ENCODE measurements around the gene ZBTB12. TPM values are rescaled to one million over a fixed set of nuclear protein-coding genes. Genes with fewer than 3 reads are reported as not detected.

ZBTB12 gene
- total and polyA plus RNA-seq, 10 of the 15 experiments (the other 5 are each of a cell fraction or from before 2014, with no cell fraction given) = 0.81 to 4.5 (median 1.7) TPM; not detected in 4

DNA sequence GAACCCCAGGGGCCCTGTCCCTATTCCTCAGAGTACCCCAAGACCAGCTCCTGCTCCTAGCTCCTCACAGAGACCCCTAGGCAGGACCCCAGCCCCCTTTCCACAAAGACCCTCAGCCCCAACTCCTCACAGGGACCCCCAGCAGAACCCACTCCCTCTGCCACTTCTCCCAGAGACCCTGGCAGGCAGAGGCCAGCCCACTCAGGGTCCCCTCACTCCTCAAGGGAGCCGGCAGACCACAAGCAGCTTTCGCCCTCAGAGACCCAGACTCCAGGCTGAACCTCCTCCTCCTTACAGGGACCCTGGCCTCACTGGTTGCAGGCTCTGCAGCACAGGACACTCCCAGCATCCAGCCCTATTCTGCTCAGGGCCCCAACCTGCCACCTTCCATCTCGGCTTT lies 23.7 kb downstream of the ZBTB12 start:
- DNase-seq (ENCODE audit: low read depth, low spot score) (no peak), ATAC-seq (no peak), FAIRE-seq (no peak)
- SMC1A ChIA-PET (ENCODE audit: uncharacterized antibody, unreplicated experiment) = no interaction called here
- Histone ChIP-seq H3K9ac (ENCODE audit: control insufficient read depth, insufficient read depth, low read length) (no peak overlapping the region), H2AFZ (ENCODE audit: control insufficient read depth, low read depth, low read length) (no peak overlapping the region), H3K4me3 (no peak overlapping the region), H3K27ac (ENCODE audit: control insufficient read depth, insufficient read depth) (no peak overlapping the region), H3K27me3 (replicated peaks in 1 of 2; ENCODE audit: control insufficient read depth in 2 of 2, insufficient read depth in 2 of 2, low read length in 1 of 2) (no peaks in the 10 kb centered on the region), H3K36me3 (ENCODE audit: control insufficient read depth in 2 of 2, insufficient read depth in 2 of 2, low read length in 1 of 2) (peaks cover 0 to 14% of the 10 kb centered on the region in 2 experiments; a peak in 3 of 4 replicates), H3K4me2 (ENCODE audit: control insufficient read depth, insufficient read depth) (no peak overlapping the region), H3K4me1 (ENCODE audit: control insufficient read depth, insufficient read depth, low read length) (no peaks in the 10 kb centered on the region), H3K9me3 (replicated peaks; ENCODE audit: control insufficient read depth, insufficient read depth, low read length) (no peaks in the 10 kb centered on the region), H3K79me2 (ENCODE audit: control insufficient read depth, insufficient read depth, low read length) (no peaks in the 10 kb centered on the region), H4K20me1 (ENCODE audit: control insufficient read depth, insufficient read depth) (no peaks in the 10 kb centered on the region)
- TF ChIP-seq FOS (IDR thresholded peaks at IDR 0.05; ENCODE audit: borderline replicate concordance, extremely low read depth, insufficient read length) = no peak
- WGBS (ENCODE audit: insufficient coverage, insufficient replicate concordance, low lambda C conversion rate, missing lambda C conversion rate) = 55% methylated on average over 3 of the region's 3 CpGs
- intact Hi-C loops (cut with micrococcal nuclease; ENCODE audit: unreplicated experiment) (no loop called here), in situ Hi-C loops (cut with MboI) (no loop called here)
- CTCF ChIA-PET = interaction anchor here (0.9 kb wide), 1 partner anchor 9 kb away, joined by 3 read pairs; no protein-coding TSS in a partner anchor
- no TSS peak for BruUV-seq (replicated peaks)
- RAD21 ChIA-PET (ENCODE audit: unreplicated experiment) = no interaction called here
- POLR2A ChIA-PET = no interaction called here

DNA sequence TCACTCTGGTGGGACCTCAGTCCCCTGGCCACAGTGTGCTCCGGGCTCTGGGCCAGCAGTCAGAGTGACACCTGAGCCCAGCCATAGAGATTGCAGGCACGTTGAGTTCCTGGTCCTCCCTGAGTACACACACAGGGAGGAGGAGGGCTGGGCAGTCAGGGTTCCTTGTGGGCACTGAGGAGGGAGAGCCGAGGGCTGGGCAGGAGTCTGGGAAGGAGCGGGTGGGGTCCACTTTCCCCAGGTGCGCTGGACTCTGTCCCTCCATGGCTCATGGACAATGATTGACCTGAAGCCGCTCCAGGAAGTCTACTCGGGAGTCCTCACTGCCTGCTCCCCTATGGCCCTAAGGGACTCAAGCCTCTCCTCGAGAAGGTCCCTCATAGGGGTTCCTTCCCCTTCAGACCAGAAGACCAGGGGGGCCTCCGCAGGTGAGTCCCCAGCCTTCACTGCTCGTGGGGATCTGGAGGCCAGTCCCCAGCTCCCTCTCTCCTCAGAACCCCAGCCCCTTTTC lies 24.2 kb downstream of the ZBTB12 start:
- in situ Hi-C loops (cut with MboI) (no loop called here), intact Hi-C loops (cut with micrococcal nuclease; ENCODE audit: unreplicated experiment) (no loop called here)
- Histone ChIP-seq H3K36me3 (ENCODE audit: control insufficient read depth in 2 of 2, insufficient read depth in 2 of 2, low read length in 1 of 2) (peaks cover 0 to 11% of the 10 kb centered on the region in 2 experiments; a peak in 3 of 4 replicates), H4K20me1 (ENCODE audit: control insufficient read depth, insufficient read depth) (no peaks in the 10 kb centered on the region), H3K4me1 (ENCODE audit: control insufficient read depth, insufficient read depth, low read length) (no peaks in the 10 kb centered on the region), H3K9ac (ENCODE audit: control insufficient read depth, insufficient read depth, low read length) (no peak overlapping the region), H3K27me3 (replicated peaks in 1 of 2; ENCODE audit: control insufficient read depth in 2 of 2, insufficient read depth in 2 of 2, low read length in 1 of 2) (no peaks in the 10 kb centered on the region), H3K79me2 (ENCODE audit: control insufficient read depth, insufficient read depth, low read length) (no peaks in the 10 kb centered on the region), H3K4me2 (ENCODE audit: control insufficient read depth, insufficient read depth) (no peak overlapping the region), H2AFZ (ENCODE audit: control insufficient read depth, low read depth, low read length) (no peak overlapping the region), H3K27ac (ENCODE audit: control insufficient read depth, insufficient read depth) (no peak overlapping the region), H3K9me3 (replicated peaks; ENCODE audit: control insufficient read depth, insufficient read depth, low read length) (no peaks in the 10 kb centered on the region), H3K4me3 (no peak overlapping the region)
- ChIA-PET CTCF (interaction anchor here (0.9 kb wide), 1 partner anchor 9 kb away, joined by 3 read pairs; no protein-coding TSS in a partner anchor), POLR2A (no interaction called here), RAD21 (ENCODE audit: unreplicated experiment) (no interaction called here), SMC1A (ENCODE audit: uncharacterized antibody, unreplicated experiment) (no interaction called here)
- ATAC-seq = no peak
- 48% methylated on average over 8 of the region's 10 CpGs for WGBS (ENCODE audit: insufficient coverage, insufficient replicate concordance, low lambda C conversion rate, missing lambda C conversion rate)
- no peak for FAIRE-seq
- DNase-seq (ENCODE audit: low read depth, low spot score) = no peak
- no TSS peak for BruUV-seq (replicated peaks)
- TF ChIP-seq ZBED1 (IDR thresholded peaks at IDR 0.05; ENCODE audit: borderline replicate concordance) (no peak), SRF (IDR thresholded peaks at IDR 0.05; ENCODE audit: low read depth in 2 of 2, low read length in 2 of 2) (no peak), IKZF1 (conservative IDR thresholded peaks at IDR 0.05) (no peak), NR2C1 (IDR thresholded peaks at IDR 0.05) (no peak), CUX1 (IDR thresholded peaks at IDR 0.05; ENCODE audit: insufficient replicate concordance, low read depth, low read length) (no peak), LARP7 (IDR thresholded peaks at IDR 0.05) (no peak)
- TF ChIP-seq, protein P1, sequence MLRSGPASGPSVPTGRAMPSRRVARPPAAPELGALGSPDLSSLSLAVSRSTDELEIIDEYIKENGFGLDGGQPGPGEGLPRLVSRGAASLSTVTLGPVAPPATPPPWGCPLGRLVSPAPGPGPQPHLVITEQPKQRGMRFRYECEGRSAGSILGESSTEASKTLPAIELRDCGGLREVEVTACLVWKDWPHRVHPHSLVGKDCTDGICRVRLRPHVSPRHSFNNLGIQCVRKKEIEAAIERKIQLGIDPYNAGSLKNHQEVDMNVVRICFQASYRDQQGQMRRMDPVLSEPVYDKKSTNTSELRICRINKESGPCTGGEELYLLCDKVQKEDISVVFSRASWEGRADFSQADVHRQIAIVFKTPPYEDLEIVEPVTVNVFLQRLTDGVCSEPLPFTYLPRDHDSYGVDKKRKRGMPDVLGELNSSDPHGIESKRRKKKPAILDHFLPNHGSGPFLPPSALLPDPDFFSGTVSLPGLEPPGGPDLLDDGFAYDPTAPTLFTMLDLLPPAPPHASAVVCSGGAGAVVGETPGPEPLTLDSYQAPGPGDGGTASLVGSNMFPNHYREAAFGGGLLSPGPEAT (IDR thresholded peaks at IDR 0.05; ENCODE audit: low read depth) = no peak
- TF ChIP-seq, protein P2, sequence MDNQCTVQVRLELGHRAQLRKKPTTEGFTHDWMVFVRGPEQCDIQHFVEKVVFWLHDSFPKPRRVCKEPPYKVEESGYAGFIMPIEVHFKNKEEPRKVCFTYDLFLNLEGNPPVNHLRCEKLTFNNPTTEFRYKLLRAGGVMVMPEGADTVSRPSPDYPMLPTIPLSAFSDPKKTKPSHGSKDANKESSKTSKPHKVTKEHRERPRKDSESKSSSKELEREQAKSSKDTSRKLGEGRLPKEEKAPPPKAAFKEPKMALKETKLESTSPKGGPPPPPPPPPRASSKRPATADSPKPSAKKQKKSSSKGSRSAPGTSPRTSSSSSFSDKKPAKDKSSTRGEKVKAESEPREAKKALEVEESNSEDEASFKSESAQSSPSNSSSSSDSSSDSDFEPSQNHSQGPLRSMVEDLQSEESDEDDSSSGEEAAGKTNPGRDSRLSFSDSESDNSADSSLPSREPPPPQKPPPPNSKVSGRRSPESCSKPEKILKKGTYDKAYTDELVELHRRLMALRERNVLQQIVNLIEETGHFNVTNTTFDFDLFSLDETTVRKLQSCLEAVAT (IDR thresholded peaks at IDR 0.05) = no peak

Measured in GM12878 (cell line).